ENCODE measurements around the gene PTPRO. TPM values are rescaled to one million over a fixed set of nuclear protein-coding genes. Genes with fewer than 3 reads are reported as not detected.

PTPRO gene
- polyA plus RNA-seq, 2 of the 4 experiments (the other 2 are of a cell fraction): 0.04 TPM; not detected in 1

GRCh38 chr12:15474766-15475165 lies 152.5 kb downstream of the PTPRO start (continued):
- TF ChIP-seq, protein P1, sequence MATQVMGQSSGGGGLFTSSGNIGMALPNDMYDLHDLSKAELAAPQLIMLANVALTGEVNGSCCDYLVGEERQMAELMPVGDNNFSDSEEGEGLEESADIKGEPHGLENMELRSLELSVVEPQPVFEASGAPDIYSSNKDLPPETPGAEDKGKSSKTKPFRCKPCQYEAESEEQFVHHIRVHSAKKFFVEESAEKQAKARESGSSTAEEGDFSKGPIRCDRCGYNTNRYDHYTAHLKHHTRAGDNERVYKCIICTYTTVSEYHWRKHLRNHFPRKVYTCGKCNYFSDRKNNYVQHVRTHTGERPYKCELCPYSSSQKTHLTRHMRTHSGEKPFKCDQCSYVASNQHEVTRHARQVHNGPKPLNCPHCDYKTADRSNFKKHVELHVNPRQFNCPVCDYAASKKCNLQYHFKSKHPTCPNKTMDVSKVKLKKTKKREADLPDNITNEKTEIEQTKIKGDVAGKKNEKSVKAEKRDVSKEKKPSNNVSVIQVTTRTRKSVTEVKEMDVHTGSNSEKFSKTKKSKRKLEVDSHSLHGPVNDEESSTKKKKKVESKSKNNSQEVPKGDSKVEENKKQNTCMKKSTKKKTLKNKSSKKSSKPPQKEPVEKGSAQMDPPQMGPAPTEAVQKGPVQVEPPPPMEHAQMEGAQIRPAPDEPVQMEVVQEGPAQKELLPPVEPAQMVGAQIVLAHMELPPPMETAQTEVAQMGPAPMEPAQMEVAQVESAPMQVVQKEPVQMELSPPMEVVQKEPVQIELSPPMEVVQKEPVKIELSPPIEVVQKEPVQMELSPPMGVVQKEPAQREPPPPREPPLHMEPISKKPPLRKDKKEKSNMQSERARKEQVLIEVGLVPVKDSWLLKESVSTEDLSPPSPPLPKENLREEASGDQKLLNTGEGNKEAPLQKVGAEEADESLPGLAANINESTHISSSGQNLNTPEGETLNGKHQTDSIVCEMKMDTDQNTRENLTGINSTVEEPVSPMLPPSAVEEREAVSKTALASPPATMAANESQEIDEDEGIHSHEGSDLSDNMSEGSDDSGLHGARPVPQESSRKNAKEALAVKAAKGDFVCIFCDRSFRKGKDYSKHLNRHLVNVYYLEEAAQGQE (IDR thresholded peaks at IDR 0.05): no peak
- no peak for TF ChIP-seq TFCP2L1 (CRISPR knock-in tag; IDR thresholded peaks at IDR 0.05)
- TF ChIP-seq ZNF302 (CRISPR knock-in tag; IDR thresholded peaks at IDR 0.05): no peak
- TF ChIP-seq MAFK (IDR thresholded peaks at IDR 0.05; ENCODE audit: partially characterized antibody): no peak

DNA sequence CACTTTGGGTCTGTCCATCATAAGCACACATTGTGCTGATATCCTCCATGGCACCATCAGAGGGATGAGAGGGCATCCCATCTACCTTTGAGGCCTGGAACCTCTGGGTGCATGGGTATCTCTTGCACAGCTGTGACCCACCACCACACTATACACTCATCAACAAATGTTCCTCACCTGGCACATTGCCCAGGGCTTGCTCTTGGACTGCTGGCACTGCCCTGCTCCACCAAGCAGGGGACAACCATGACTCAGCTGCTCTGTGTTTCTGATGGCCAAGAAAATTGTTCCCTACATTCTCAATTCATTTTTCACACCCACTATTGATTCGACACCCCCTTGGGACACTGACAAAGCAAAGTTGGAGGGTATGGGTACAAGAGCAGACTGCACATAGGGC lies 155.5 kb downstream of the PTPRO start:
- H3K4me2 ChIP-seq: no peak overlapping the region
- DNase-seq (ENCODE audit: low read depth in 1 of 2, low spot score in 1 of 2) (no peak), ATAC-seq (no peak), FAIRE-seq (no peak)
- POLR2A ChIA-PET: no interaction called here
- 0% methylated on average over 1 of the region's 1 CpG for WGBS (ENCODE audit: missing lambda C conversion rate)
- CTCF ChIA-PET: no interaction called here
- H3K4me3 ChIP-seq: no peak overlapping the region
- peaks cover under 1% of the 10 kb centered on the region; the same call in 2 of the 3 replicates for H3K4me1 ChIP-seq
- TF ChIP-seq HDAC2 (IDR thresholded peaks at IDR 0.05): no peak
- no peak for TF ChIP-seq MAFK (IDR thresholded peaks at IDR 0.05; ENCODE audit: partially characterized antibody)
- TF ChIP-seq NPAS2 (CRISPR knock-in tag; IDR thresholded peaks at IDR 0.05; ENCODE audit: borderline replicate concordance): no peak
- TF ChIP-seq, protein P2, sequence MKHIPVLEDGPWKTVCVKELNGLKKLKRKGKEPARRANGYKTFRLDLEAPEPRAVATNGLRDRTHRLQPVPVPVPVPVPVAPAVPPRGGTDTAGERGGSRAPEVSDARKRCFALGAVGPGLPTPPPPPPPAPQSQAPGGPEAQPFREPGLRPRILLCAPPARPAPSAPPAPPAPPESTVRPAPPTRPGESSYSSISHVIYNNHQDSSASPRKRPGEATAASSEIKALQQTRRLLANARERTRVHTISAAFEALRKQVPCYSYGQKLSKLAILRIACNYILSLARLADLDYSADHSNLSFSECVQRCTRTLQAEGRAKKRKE (CRISPR knock-in tag; IDR thresholded peaks at IDR 0.05; ENCODE audit: low read depth): no peak
- no peak for TF ChIP-seq PBX3 (IDR thresholded peaks at IDR 0.05)
- no peak for TF ChIP-seq EP300 (IDR thresholded peaks at IDR 0.05)
- no peak for TF ChIP-seq ZFP36 (IDR thresholded peaks at IDR 0.05; ENCODE audit: borderline replicate concordance, partially characterized antibody)
- TF ChIP-seq FOSL2 (IDR thresholded peaks at IDR 0.05): no peak
- no peak for TF ChIP-seq FOSL2 (CRISPR knock-in tag; IDR thresholded peaks at IDR 0.05)
- no peak for TF ChIP-seq CEBPB (IDR thresholded peaks at IDR 0.05)
- no peak for TF ChIP-seq CBX8 (IDR thresholded peaks at IDR 0.05)
- no peak for TF ChIP-seq TFCP2L1 (CRISPR knock-in tag; IDR thresholded peaks at IDR 0.05)
- no peak for TF ChIP-seq JUNB (IDR thresholded peaks at IDR 0.05)
- no peak for TF ChIP-seq RNF2 (IDR thresholded peaks at IDR 0.05; ENCODE audit: borderline replicate concordance, low read depth)
- TF ChIP-seq POLR2AphosphoS2 (conservative IDR thresholded peaks at IDR 0.05; ENCODE audit: low read length): no peak
- TF ChIP-seq HES2 (IDR thresholded peaks at IDR 0.05): no peak
- no peak for TF ChIP-seq BHLHE40 (IDR thresholded peaks at IDR 0.05; ENCODE audit: low read depth, low read length)
- TF ChIP-seq, protein P1 (IDR thresholded peaks at IDR 0.05): no peak
- H3K27ac ChIP-seq: no peak overlapping the region
- H3K9me3 ChIP-seq: no peaks in the 10 kb centered on the region

Measured in A549 (cell line).